ENCODE measurements around the gene LSG1.

LSG1 gene

GRCh38 chr3:194686816-194687637 lies 15.0 kb upstream of the LSG1 start:
- DNase-seq (ENCODE audit: low read depth) = peak; percentile 6

- DNase-seq (ENCODE audit: low read depth) = no peak
Observed at GRCh38 chr3:194686414-194686815, 14.4 kb upstream of the LSG1 start.

- peak; percentile 70 for DNase-seq (ENCODE audit: low read depth)
Observed at GRCh38 chr3:194685718-194686413, 13.9 kb upstream of the LSG1 start, which contains the start of gene FAM43A. TSS of gene FAM43A (plus strand) at chr3:194685883. CDS start at chr3:194686827, 944 bp downstream.

GRCh38 chr3:194685065-194685717 lies 13.2 kb upstream of the LSG1 start:
- DNase-seq (ENCODE audit: low read depth) = no peak

GRCh38 chr3:194683380-194683779 lies 11.4 kb upstream of the LSG1 start:
- no peak for DNase-seq (ENCODE audit: low read depth)

GRCh38 chr3:194682694-194683310 lies 10.8 kb upstream of the LSG1 start:
- peak; percentile 68 for DNase-seq (ENCODE audit: low read depth)

GRCh38 chr3:194682189-194682693 lies 10.2 kb upstream of the LSG1 start:
- DNase-seq (ENCODE audit: low read depth) = no peak

- no peak for DNase-seq (ENCODE audit: low read depth)
Observed at GRCh38 chr3:194680888-194681615, 9.1 kb upstream of the LSG1 start.

- DNase-seq (ENCODE audit: low read depth) = no peak
Observed at GRCh38 chr3:194676471-194676870, 4.5 kb upstream of the LSG1 start.

GRCh38 chr3:194675680-194676079 lies 3.7 kb upstream of the LSG1 start:
- DNase-seq (ENCODE audit: low read depth) = no peak

- DNase-seq (ENCODE audit: low read depth) = peak; percentile 64
Observed at GRCh38 chr3:194675081-194675640, 3.2 kb upstream of the LSG1 start.

- DNase-seq (ENCODE audit: low read depth) = no peak
Observed at GRCh38 chr3:194673761-194674160, 1.8 kb upstream of the LSG1 start.

- no peak for DNase-seq (ENCODE audit: low read depth)
Observed at GRCh38 chr3:194672876-194673275, 885 bp upstream of the LSG1 start.

- DNase-seq (ENCODE audit: low read depth) = no peak
Observed at GRCh38 chr3:194671511-194671899, 486 bp downstream of the LSG1 start.

- no peak for DNase-seq (ENCODE audit: low read depth)
Observed at GRCh38 chr3:194667363-194667762, 4.6 kb downstream of the LSG1 start.

- no peak for DNase-seq (ENCODE audit: low read depth)
Observed at GRCh38 chr3:194664857-194665256, 7.1 kb downstream of the LSG1 start.

- no peak for DNase-seq (ENCODE audit: low read depth)
Observed at GRCh38 chr3:194661946-194662345, 10.0 kb downstream of the LSG1 start.

GRCh38 chr3:194661374-194661773 lies 10.6 kb downstream of the LSG1 start:
- no peak for DNase-seq (ENCODE audit: low read depth)

- no peak for DNase-seq (ENCODE audit: low read depth)
Observed at GRCh38 chr3:194659778-194660177, 12.2 kb downstream of the LSG1 start.

GRCh38 chr3:194658477-194659242 lies 13.3 kb downstream of the LSG1 start:
- no peak for DNase-seq (ENCODE audit: low read depth)
